T-helper 2 cell treated with Interferon-gamma antibody and Interleukin-4, amounts not matched to agents 5 μg/mL and 100 μg/mL, for 36 hours (primary cell): ENCODE measurements around the gene C1orf232.
A peak's percentile ranks its signal among the peaks of the same experiment; 100 is the strongest.

ENCODE experiments used
- DNase-seq: peaks from one replicate; pipeline ENCODE4 v3.0.0; 2021; ENCODE audit warnings: low spot score
- H3K27ac Mint-ChIP-seq: one replicate; pipeline ENCODE4 v1.8.0; 2021; ENCODE audit warnings: mild to moderate bottlenecking, mixed read lengths
- H3K27me3 Mint-ChIP-seq: one replicate; pipeline ENCODE4 v1.8.0; 2021; ENCODE audit warnings: low read depth, mixed read lengths
- H3K36me3 Mint-ChIP-seq: one replicate; pipeline ENCODE4 v1.8.0; 2021; ENCODE audit warnings: low read depth, mixed read lengths
- H3K4me1 Mint-ChIP-seq: one replicate; pipeline ENCODE4 v1.8.0; 2021; ENCODE audit warnings: low read depth, mixed read lengths
- H3K4me3 Mint-ChIP-seq: one replicate; pipeline ENCODE4 v1.8.0; 2022; ENCODE audit warnings: mild to moderate bottlenecking, moderate library complexity, mixed read lengths
- H3K9me3 Mint-ChIP-seq: one replicate; pipeline ENCODE4 v1.8.0; 2021; ENCODE audit warnings: mixed read lengths

Gene C1orf232

DNA sequence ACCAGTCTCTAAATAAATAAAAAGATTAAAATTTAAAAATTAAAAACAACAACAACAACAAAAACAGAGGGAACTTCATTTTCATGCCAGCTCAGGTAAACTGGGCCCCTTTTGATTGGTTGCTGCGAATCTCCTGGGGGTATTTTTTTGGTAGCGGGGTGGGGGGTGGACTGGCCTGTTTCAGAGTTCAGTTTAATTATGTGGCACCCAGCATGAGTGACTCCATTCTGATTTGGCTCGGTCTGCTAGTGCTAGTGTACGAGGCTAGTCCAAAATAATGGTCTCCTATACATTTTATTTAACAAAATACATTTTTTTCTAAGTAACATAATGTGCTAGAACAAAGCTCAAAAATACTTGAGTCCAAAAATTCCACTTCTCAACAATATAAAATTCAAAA, 39.0 kb downstream of the C1orf232 start:
- peaks cover 36% of the 10 kb centered on the region for H3K4me1 Mint-ChIP-seq

GRCh38 chr1:26127235-26128163, 41.3 kb downstream of the C1orf232 start:
- Mint-ChIP-seq H3K9me3 (no peaks in the 10 kb centered on the region), H3K4me3 (peak overlapping the region; percentile 85), H3K27ac (peak overlapping the region; percentile 98), H3K36me3 (peaks cover 30% of the 10 kb centered on the region), H3K27me3 (no peaks in the 10 kb centered on the region), H3K4me1 (peaks cover 54% of the 10 kb centered on the region)
- DNase-seq = no peak

More for the DNA sequence above, 39.0 kb downstream of the C1orf232 start:
- peaks cover 8% of the 10 kb centered on the region for H3K9me3 Mint-ChIP-seq
- H3K4me3 Mint-ChIP-seq = no peak overlapping the region
- no peak overlapping the region for H3K27ac Mint-ChIP-seq
- no peak for DNase-seq
- H3K36me3 Mint-ChIP-seq = peaks cover 15% of the 10 kb centered on the region
- no peaks in the 10 kb centered on the region for H3K27me3 Mint-ChIP-seq

GRCh38 chr1:26126321-26127084, 42.3 kb downstream of the C1orf232 start:
- H3K27ac Mint-ChIP-seq = peak overlapping the region; percentile 98
- H3K36me3 Mint-ChIP-seq = peaks cover 39% of the 10 kb centered on the region
- peaks cover 58% of the 10 kb centered on the region for H3K4me1 Mint-ChIP-seq
- peak; percentile 68 for DNase-seq
- no peaks in the 10 kb centered on the region for H3K9me3 Mint-ChIP-seq
- no peaks in the 10 kb centered on the region for H3K27me3 Mint-ChIP-seq
- H3K4me3 Mint-ChIP-seq = peak overlapping the region; percentile 85

- no peak for DNase-seq
- H3K9me3 Mint-ChIP-seq = no peaks in the 10 kb centered on the region
- H3K4me3 Mint-ChIP-seq = peak overlapping the region; percentile 85
- peaks cover 39% of the 10 kb centered on the region for H3K36me3 Mint-ChIP-seq
- peak overlapping the region; percentile 98 for H3K27ac Mint-ChIP-seq
- H3K4me1 Mint-ChIP-seq = peaks cover 58% of the 10 kb centered on the region
- no peaks in the 10 kb centered on the region for H3K27me3 Mint-ChIP-seq
These were observed 42.8 kb downstream of the C1orf232 start for GRCh38 chr1:26125946-26126320.

DNA sequence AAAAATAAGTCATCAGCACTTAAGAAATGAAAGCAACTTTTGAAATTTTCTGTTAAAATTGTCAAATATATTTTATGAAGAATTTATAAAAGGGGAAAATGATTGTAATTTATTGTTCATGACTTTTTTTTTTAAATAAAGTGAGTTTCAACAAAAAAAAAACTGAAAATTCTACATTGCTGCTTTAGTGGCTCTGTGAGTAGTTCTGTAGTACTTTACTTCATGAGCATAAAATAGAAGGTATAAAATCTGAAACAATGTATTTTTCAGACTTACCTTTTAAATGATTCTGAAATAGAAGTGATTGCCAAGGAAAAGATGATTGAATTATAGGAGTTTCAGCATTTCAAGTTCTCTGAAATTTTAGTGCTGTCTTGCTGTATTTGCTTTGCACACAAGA, 43.4 kb downstream of the C1orf232 start:
- Mint-ChIP-seq H3K27ac (peak overlapping the region; percentile 98), H3K27me3 (no peaks in the 10 kb centered on the region), H3K4me3 (peak overlapping the region; percentile 85), H3K4me1 (peaks cover 59% of the 10 kb centered on the region), H3K9me3 (no peaks in the 10 kb centered on the region), H3K36me3 (peaks cover 41% of the 10 kb centered on the region)
- no peak for DNase-seq

- H3K27me3 Mint-ChIP-seq = no peaks in the 10 kb centered on the region
- peak overlapping the region; percentile 98 for H3K27ac Mint-ChIP-seq
- peaks cover 65% of the 10 kb centered on the region for H3K4me1 Mint-ChIP-seq
- no peak for DNase-seq
- no peaks in the 10 kb centered on the region for H3K9me3 Mint-ChIP-seq
- H3K36me3 Mint-ChIP-seq = peaks cover 48% of the 10 kb centered on the region
- H3K4me3 Mint-ChIP-seq = peak overlapping the region; percentile 85
These were observed 44.1 kb downstream of the C1orf232 start for GRCh38 chr1:26124418-26125331.

DNA sequence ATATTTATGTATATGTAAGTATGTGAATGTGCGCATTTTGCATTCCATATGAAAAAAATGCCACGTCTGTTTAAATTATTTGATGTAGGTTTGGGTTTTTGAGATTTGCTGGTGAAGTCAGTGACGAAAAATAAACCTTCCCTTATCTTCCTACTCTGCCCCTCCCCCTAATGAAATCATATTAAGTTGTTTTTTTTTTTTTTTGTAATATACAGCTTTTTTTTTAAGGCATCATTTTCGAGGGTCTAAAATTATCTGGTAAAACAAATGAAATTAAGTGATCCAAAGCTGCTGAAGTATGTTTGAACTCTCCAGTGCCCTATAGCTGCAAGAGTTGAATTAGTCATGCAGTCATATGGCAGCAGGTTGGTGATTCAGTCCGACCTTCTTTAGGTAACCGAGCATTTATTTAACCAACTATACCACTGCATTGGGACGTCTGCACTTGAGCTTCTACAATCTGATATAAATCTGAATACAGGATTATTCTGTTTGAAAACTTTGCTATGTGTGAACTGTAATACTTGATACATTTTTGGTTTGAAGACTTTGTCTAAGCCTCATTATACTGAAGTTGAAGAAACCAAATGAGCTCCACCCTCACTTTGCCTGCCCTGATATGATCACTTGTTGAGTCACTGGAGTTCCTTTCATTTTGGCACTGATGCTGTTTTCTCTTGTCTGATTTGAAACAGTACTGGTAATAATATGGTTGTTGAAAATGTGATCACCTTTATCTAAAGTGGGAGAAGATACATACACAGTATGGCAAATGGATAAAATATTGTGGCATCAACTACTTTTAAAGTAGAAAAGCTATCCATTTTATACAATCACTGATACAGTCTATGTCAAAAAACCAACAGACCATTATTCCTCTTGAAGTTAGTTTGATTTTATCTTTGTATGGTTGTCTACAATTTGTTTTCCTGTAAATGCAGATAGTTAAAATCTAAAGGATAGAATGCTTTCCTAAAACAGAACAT, 45.5 kb downstream of the C1orf232 start:
- peak; percentile 29 for DNase-seq
- H3K4me1 Mint-ChIP-seq = peaks cover 71% of the 10 kb centered on the region
- peak overlapping the region; percentile 85 for H3K4me3 Mint-ChIP-seq
- no peaks in the 10 kb centered on the region for H3K9me3 Mint-ChIP-seq
- peak overlapping the region; percentile 86 for H3K27ac Mint-ChIP-seq
- no peaks in the 10 kb centered on the region for H3K27me3 Mint-ChIP-seq
- H3K36me3 Mint-ChIP-seq = peaks cover 59% of the 10 kb centered on the region

- H3K36me3 Mint-ChIP-seq = peaks cover 60% of the 10 kb centered on the region
- H3K27ac Mint-ChIP-seq = peak overlapping the region; percentile 57
- no peak overlapping the region for H3K4me3 Mint-ChIP-seq
- H3K27me3 Mint-ChIP-seq = no peaks in the 10 kb centered on the region
- no peaks in the 10 kb centered on the region for H3K9me3 Mint-ChIP-seq
- peaks cover 61% of the 10 kb centered on the region for H3K4me1 Mint-ChIP-seq
- no peak for DNase-seq
These were observed 46.6 kb downstream of the C1orf232 start for GRCh38 chr1:26121854-26122773.

- Mint-ChIP-seq H3K4me3 (peak overlapping the region; percentile 47), H3K27ac (peak overlapping the region; percentile 63), H3K4me1 (peaks cover 50% of the 10 kb centered on the region), H3K27me3 (no peaks in the 10 kb centered on the region), H3K36me3 (peaks cover 60% of the 10 kb centered on the region), H3K9me3 (no peaks in the 10 kb centered on the region)
- DNase-seq = no peak
These were observed 48.7 kb downstream of the C1orf232 start for GRCh38 chr1:26119892-26120608.

DNA sequence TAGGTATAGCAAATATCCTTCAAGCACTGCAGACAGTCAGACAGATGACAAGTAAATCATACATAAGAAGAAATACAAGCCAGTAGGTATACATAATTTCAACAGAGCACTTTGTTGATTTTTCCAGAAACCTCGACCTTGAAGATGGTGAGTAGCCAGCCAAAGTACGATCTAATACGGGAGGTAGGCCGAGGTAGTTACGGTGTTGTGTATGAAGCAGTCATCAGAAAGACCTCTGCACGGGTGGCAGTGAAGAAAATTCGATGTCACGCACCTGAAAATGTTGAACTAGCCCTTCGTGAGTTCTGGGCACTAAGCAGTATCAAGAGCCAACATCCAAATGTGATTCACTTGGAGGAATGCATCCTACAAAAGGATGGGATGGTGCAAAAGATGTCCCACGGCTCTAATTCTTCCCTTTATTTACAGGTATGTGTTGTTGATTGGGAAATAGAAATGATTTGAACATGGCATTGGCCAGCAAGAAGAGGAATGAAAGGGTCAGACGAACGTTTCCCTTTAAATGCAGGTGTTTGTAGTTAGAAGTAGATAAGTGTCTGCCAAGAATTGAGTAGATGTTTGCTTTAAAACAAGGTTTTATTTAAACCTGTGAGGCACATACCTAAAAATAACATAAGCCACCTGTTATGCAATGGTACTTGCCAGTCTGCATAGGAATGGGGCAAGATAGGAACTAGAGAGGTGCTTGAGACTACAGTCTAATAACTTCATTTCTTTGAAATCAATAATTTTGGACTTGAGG, 54.4 kb downstream of the C1orf232 start:
- peaks cover 40% of the 10 kb centered on the region for H3K4me1 Mint-ChIP-seq
- H3K4me3 Mint-ChIP-seq = peak overlapping the region; percentile 17
- DNase-seq = no peak
- H3K36me3 Mint-ChIP-seq = peaks cover 42% of the 10 kb centered on the region
- H3K27me3 Mint-ChIP-seq = no peaks in the 10 kb centered on the region
- no peak overlapping the region for H3K27ac Mint-ChIP-seq
- H3K9me3 Mint-ChIP-seq = no peaks in the 10 kb centered on the region
